Endodermal cell (in vitro differentiated cells): ENCODE data around the gene SLC26A11. TPM values are rescaled to one million over a fixed set of nuclear protein-coding genes. Genes with fewer than 3 reads are reported as not detected.
A peak's percentile ranks its signal among the peaks of the same experiment; 100 is the strongest.
"Not testable (repeated sequence)": the region's sequence is repeated elsewhere in the genome, so short reads cannot be mapped to it uniquely, and the experiment has no call there.

Experiments
- DNase-seq: peaks from one replicate; pipeline ENCODE4 v3.0.0-alpha.2; 2017
- H3K27ac ChIP-seq: 2 replicates; pipeline ENCODE4 v1.5.1; 2013; ENCODE audit warnings: mild to moderate bottlenecking, low read depth, low read length, moderate library complexity
- H3K27me3 ChIP-seq: 2 replicates; pipeline ENCODE4 v1.6.1; 2013; ENCODE audit warnings: mild to moderate bottlenecking, low read length, moderate library complexity; ENCODE audit not compliant: insufficient read depth, control insufficient read depth, poor library complexity, severe bottlenecking
- H3K36me3 ChIP-seq: 2 replicates; pipeline ENCODE4 v1.7.0; 2013; ENCODE audit warnings: mild to moderate bottlenecking, low read length, moderate library complexity; ENCODE audit not compliant: control insufficient read depth, insufficient read depth
- H3K4me1 ChIP-seq: one replicate; pipeline ENCODE4 v1.7.0; 2013; ENCODE audit warnings: low read length; ENCODE audit not compliant: control insufficient read depth, insufficient read depth
- H3K4me3 ChIP-seq: 2 replicates; pipeline ENCODE4 v1.5.1; 2013; ENCODE audit warnings: mild to moderate bottlenecking, low read length, moderate library complexity
- H3K9ac ChIP-seq: 2 replicates; pipeline ENCODE4 v1.6.1; 2013; ENCODE audit warnings: mild to moderate bottlenecking, low read length, moderate library complexity; ENCODE audit not compliant: poor library complexity, severe bottlenecking; ENCODE audit errors: extremely low read depth
- H3K9me3 ChIP-seq: 2 replicates; pipeline ENCODE4 v1.6.1; 2013; ENCODE audit warnings: mild to moderate bottlenecking, low read length, moderate library complexity; ENCODE audit not compliant: control insufficient read depth
- H3K27ac Mint-ChIP-seq: 2 replicates; pipeline ENCODE4 v1.8.0; 2020; ENCODE audit warnings: mixed read lengths
- H3K27me3 Mint-ChIP-seq: 2 replicates; pipeline ENCODE4 v1.8.0; 2021; ENCODE audit warnings: mild to moderate bottlenecking, mixed read lengths; ENCODE audit not compliant: insufficient read depth
- H3K36me3 Mint-ChIP-seq: 2 replicates; pipeline ENCODE4 v1.8.0; 2020; ENCODE audit warnings: low read depth, mixed read lengths
- H3K4me1 Mint-ChIP-seq: 2 replicates; pipeline ENCODE4 v1.8.0; 2020; ENCODE audit warnings: mixed read lengths
- H3K4me3 Mint-ChIP-seq: 2 replicates; pipeline ENCODE4 v1.8.0; 2020; ENCODE audit warnings: mild to moderate bottlenecking, moderate library complexity, mixed read lengths
- H3K9me3 Mint-ChIP-seq: 2 replicates; pipeline ENCODE4 v1.8.0; 2020; ENCODE audit warnings: mild to moderate bottlenecking, mixed read lengths
- WGBS, 2 experiments: methylation state at CpG; one replicate each; pipeline versions ENCODE4 v1.1.5 to v1.1.7; 2013; ENCODE audit warnings: missing lambda C conversion rate in 2 of 2, mixed read lengths in 1 of 2; ENCODE audit not compliant: insufficient coverage in 1 of 2, insufficient read length in 1 of 2; 5-methylcytosine and 5-hydroxymethylcytosine counted together
- total RNA-seq, 2 donors: library from RNA; stranded (reverse); fragmentation: NEBNext Ultra II Directional in 1 of 2; extraction: Animal tissue kit (Norgen Biotek cat#: 25700) in 1 of 2; gene quantifications; 2 replicates in 1 of 2; 3 replicates in 1 of 2; pipeline ENCODE4 v1.2.1, GENCODE V29; 2021
- TF ChIP-seq, protein P1 (sequence below): fragments of 200-600 bp; sonication (generic); conservative IDR thresholded peaks from 2 replicates; pipeline ENCODE4 v1.5.0; 2021; ENCODE audit warnings: antibody characterized with exemption, mild to moderate bottlenecking

The SLC26A11 gene
- total RNA-seq, 2 donors from 2014 or later, result 43.7 to 48.2 TPM

DNA sequence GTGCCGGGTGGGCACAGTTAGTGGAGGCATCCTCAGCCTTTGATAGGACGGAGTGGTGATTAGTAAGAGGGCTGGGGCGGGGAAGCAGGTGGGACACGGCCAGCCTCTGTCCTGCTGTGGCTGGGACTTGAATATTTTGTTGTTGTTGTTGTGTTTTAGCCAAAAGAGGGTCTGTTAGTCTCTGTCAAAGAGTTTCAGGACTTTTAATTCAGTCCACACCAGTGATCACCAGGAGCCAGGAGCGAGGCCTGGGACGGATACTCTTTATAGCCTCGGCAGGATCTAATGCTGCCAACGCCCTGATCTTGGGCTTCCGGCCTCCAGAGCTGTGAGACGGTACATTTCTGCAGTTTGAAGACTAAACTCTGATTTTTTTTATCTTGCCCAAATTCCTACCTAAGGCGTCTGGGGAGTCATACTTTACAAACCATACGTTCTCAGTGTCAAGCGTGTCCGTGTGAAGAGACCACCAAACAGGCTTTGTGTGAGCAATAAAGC is 37.5 kb downstream of the SLC26A11 start:
- H3K4me3 Mint-ChIP-seq, result no peak overlapping the region
- no peaks in the 10 kb centered on the region for H3K9me3 ChIP-seq
- peak overlapping the region; percentile 56 for H3K27ac Mint-ChIP-seq
- WGBS, 2 experiments, result 87 to 93% methylated on average over 8 to 14 of the region's 14 CpGs
- TF ChIP-seq, protein P1, sequence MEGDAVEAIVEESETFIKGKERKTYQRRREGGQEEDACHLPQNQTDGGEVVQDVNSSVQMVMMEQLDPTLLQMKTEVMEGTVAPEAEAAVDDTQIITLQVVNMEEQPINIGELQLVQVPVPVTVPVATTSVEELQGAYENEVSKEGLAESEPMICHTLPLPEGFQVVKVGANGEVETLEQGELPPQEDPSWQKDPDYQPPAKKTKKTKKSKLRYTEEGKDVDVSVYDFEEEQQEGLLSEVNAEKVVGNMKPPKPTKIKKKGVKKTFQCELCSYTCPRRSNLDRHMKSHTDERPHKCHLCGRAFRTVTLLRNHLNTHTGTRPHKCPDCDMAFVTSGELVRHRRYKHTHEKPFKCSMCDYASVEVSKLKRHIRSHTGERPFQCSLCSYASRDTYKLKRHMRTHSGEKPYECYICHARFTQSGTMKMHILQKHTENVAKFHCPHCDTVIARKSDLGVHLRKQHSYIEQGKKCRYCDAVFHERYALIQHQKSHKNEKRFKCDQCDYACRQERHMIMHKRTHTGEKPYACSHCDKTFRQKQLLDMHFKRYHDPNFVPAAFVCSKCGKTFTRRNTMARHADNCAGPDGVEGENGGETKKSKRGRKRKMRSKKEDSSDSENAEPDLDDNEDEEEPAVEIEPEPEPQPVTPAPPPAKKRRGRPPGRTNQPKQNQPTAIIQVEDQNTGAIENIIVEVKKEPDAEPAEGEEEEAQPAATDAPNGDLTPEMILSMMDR, result no peak
- peak overlapping the region; percentile 3 for H3K27ac ChIP-seq
- peak; percentile 78 for DNase-seq
- H3K9me3 Mint-ChIP-seq, result no peaks in the 10 kb centered on the region
- peaks cover 15% of the 10 kb centered on the region for H3K36me3 Mint-ChIP-seq
- peaks cover 31% of the 10 kb centered on the region for H3K4me1 Mint-ChIP-seq
- H3K27me3 Mint-ChIP-seq, result no peaks in the 10 kb centered on the region
- H3K27me3 ChIP-seq, result no peaks in the 10 kb centered on the region
- no peak overlapping the region for H3K4me3 ChIP-seq
- peaks cover 15% of the 10 kb centered on the region for H3K4me1 ChIP-seq
- H3K9ac ChIP-seq, result no peak overlapping the region
- peaks cover 12% of the 10 kb centered on the region for H3K36me3 ChIP-seq

DNA sequence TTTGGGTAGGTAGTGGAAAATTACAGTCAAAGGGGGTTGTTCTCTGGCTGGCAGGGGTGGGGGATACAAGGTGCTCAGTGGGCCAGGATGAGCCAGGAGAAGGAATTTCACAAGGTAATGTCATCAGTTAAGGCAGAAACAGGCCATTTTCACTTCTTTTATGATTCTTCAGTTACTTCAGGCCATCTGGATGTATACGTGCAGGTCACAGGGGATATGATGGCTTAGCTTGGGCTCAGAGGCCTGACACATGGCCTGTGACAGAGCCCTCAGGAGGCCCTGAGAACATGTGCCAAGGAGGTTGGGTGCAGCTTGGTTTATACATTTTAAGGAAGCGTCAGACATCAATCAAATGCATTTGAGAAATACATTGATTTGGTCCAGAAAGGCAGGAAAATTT is 38.1 kb downstream of the SLC26A11 start:
- Mint-ChIP-seq H3K27ac (peak overlapping the region; percentile 56), H3K4me1 (peaks cover 31% of the 10 kb centered on the region), H3K36me3 (peaks cover 15% of the 10 kb centered on the region)
- not testable (repeated sequence) for H3K27me3 ChIP-seq, H3K4me3 ChIP-seq, H3K9ac ChIP-seq, H3K36me3 ChIP-seq, H3K9me3 Mint-ChIP-seq, H3K27ac ChIP-seq, H3K27me3 Mint-ChIP-seq, H3K4me3 Mint-ChIP-seq, H3K9me3 ChIP-seq
- WGBS, 2 experiments, result 81 to 95% methylated on average over 2 of the region's 2 CpGs
- DNase-seq, result peak; percentile 60
- H3K4me1 ChIP-seq, result peaks cover 15% of the 10 kb centered on the region

DNA sequence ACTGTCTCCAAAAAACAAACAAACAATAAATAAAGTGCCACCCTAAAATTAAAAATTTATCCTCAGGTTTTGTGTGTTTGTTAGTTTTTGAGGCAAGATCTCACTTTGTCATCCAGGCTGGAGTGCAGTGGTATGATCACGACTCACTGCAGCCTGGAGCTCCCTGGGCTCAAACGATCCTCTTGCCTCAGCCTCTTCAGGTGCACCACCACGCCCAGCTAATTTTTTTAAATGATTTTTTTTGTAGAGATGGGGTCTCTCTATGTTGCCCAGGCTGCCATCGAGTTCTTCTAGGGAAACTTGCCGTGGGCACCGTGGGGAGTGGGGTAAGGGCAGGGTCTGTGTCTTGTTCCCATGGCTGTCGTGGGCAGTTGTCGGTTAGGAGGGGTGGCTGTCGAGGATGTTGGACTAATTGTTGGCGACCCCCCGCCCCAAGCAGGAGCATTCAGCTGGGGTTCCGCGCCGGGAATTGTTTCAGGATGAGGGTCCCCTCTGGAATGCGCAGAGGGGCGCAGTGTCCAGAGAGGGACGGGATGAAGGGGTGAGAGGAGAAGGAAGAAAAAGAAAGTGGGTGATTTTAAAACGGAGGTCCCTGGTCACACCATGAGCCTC is 39.3 kb downstream of the SLC26A11 start:
- TF ChIP-seq, protein P1, result no peak
- H3K4me3 ChIP-seq, result peak overlapping the region; percentile 58
- Mint-ChIP-seq H3K36me3 (peaks cover 7% of the 10 kb centered on the region), H3K27ac (peak overlapping the region; percentile 88), H3K9me3 (no peaks in the 10 kb centered on the region), H3K27me3 (no peaks in the 10 kb centered on the region), H3K4me3 (peak overlapping the region; percentile 64), H3K4me1 (peaks cover 31% of the 10 kb centered on the region)
- peaks cover 5% of the 10 kb centered on the region for H3K36me3 ChIP-seq
- H3K9ac ChIP-seq, result peak overlapping the region; percentile 11
- H3K27me3 ChIP-seq, result no peaks in the 10 kb centered on the region
- H3K27ac ChIP-seq, result no peak overlapping the region
- no peaks in the 10 kb centered on the region for H3K9me3 ChIP-seq
- peaks cover 15% of the 10 kb centered on the region for H3K4me1 ChIP-seq
- no peak for DNase-seq
- WGBS, 2 experiments, result 81 to 89% methylated on average over 16 to 18 of the region's 18 CpGs
